HG03159 (cell line): ENCODE measurements around the gene RPS6KA5.
"Not testable (repeated sequence)": the region's sequence is repeated elsewhere in the genome, so short reads cannot be mapped to it uniquely, and the experiment has no call there.

Experiments used
- ATAC-seq: cut with Tn5 transposase; IDR thresholded peaks from one replicate; pipeline ENCODE4 v1.9.1; 2021; ENCODE audit warnings: mild to moderate bottlenecking, moderate library complexity; ENCODE audit not compliant: unreplicated experiment

Gene RPS6KA5

GRCh38 chr14:90991690-90992443 lies 68.6 kb downstream of the RPS6KA5 start:
- no peak for ATAC-seq

- ATAC-seq: no peak
Measured at GRCh38 chr14:90990141-90990540, 70.3 kb downstream of the RPS6KA5 start.

GRCh38 chr14:90987140-90987539 lies 73.3 kb downstream of the RPS6KA5 start:
- no peak for ATAC-seq

GRCh38 chr14:90986510-90986909 lies 73.9 kb downstream of the RPS6KA5 start:
- ATAC-seq: no peak

- ATAC-seq: no peak
Measured at GRCh38 chr14:90985601-90986242, 74.7 kb downstream of the RPS6KA5 start.

GRCh38 chr14:90983560-90983959 lies 76.9 kb downstream of the RPS6KA5 start:
- no peak for ATAC-seq

- no peak for ATAC-seq
Measured at GRCh38 chr14:90981636-90982035, 78.8 kb downstream of the RPS6KA5 start.

GRCh38 chr14:90980636-90981035 lies 79.8 kb downstream of the RPS6KA5 start:
- ATAC-seq: not testable (repeated sequence)

- no peak for ATAC-seq
Measured at GRCh38 chr14:90979515-90979914, 80.9 kb downstream of the RPS6KA5 start.

GRCh38 chr14:90976101-90976500 lies 84.3 kb downstream of the RPS6KA5 start:
- ATAC-seq: no peak

GRCh38 chr14:90971687-90972086 lies 88.8 kb downstream of the RPS6KA5 start:
- ATAC-seq: no peak

GRCh38 chr14:90970167-90970600 lies 90.3 kb downstream of the RPS6KA5 start:
- ATAC-seq: no peak

- ATAC-seq: no peak
Measured at GRCh38 chr14:90969531-90970166, 90.8 kb downstream of the RPS6KA5 start.

- ATAC-seq: no peak
Measured at GRCh38 chr14:90968025-90968424, 92.4 kb downstream of the RPS6KA5 start.

GRCh38 chr14:90966493-90966892 lies 93.9 kb downstream of the RPS6KA5 start:
- ATAC-seq: no peak

- no peak for ATAC-seq
Measured at GRCh38 chr14:90965765-90966164, 94.7 kb downstream of the RPS6KA5 start.

GRCh38 chr14:90963343-90963742 lies 97.1 kb downstream of the RPS6KA5 start:
- no peak for ATAC-seq

GRCh38 chr14:90962505-90963109 lies 97.8 kb downstream of the RPS6KA5 start:
- no peak for ATAC-seq

- no peak for ATAC-seq
Measured at GRCh38 chr14:90960818-90961217, 99.6 kb downstream of the RPS6KA5 start.

- ATAC-seq: no peak
Measured at GRCh38 chr14:90959344-90959743, 101.1 kb downstream of the RPS6KA5 start.

- ATAC-seq: no peak
Measured at GRCh38 chr14:90956273-90956672, 104.2 kb downstream of the RPS6KA5 start.

- not testable (repeated sequence) for ATAC-seq
Measured at GRCh38 chr14:90953643-90954042, 106.8 kb downstream of the RPS6KA5 start.
